ENCODE measurements around the gene RBMS1. TPM values are rescaled to one million over a fixed set of nuclear protein-coding genes. Genes with fewer than 3 reads are reported as not detected.

RBMS1 gene
- total RNA-seq, 3 donors from 2014 or later = 81.3 to 96.2 (median 92.1) TPM

- TF ChIP-seq POLR2AphosphoS5 (IDR thresholded peaks at IDR 0.05) = no peak
- no peak for TF ChIP-seq POLR2A (IDR thresholded peaks at IDR 0.05)
- TF ChIP-seq, protein P1, sequence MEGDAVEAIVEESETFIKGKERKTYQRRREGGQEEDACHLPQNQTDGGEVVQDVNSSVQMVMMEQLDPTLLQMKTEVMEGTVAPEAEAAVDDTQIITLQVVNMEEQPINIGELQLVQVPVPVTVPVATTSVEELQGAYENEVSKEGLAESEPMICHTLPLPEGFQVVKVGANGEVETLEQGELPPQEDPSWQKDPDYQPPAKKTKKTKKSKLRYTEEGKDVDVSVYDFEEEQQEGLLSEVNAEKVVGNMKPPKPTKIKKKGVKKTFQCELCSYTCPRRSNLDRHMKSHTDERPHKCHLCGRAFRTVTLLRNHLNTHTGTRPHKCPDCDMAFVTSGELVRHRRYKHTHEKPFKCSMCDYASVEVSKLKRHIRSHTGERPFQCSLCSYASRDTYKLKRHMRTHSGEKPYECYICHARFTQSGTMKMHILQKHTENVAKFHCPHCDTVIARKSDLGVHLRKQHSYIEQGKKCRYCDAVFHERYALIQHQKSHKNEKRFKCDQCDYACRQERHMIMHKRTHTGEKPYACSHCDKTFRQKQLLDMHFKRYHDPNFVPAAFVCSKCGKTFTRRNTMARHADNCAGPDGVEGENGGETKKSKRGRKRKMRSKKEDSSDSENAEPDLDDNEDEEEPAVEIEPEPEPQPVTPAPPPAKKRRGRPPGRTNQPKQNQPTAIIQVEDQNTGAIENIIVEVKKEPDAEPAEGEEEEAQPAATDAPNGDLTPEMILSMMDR (IDR thresholded peaks at IDR 0.05) = no peak
- H3K36me3 ChIP-seq = no peaks in the 10 kb centered on the region
- H3K27ac ChIP-seq = peak overlapping the region; percentile 23 to 51
- no peak overlapping the region for H3K4me3 ChIP-seq
- H3K9me3 ChIP-seq = no peaks in the 10 kb centered on the region
- no peaks in the 10 kb centered on the region for H3K27me3 ChIP-seq
- no peaks in the 10 kb centered on the region for H3K4me1 ChIP-seq
- intact Hi-C loops (cut with DNase I; ENCODE audit: low total_unique reads) = no loop called here
- no peak for DNase-seq (ENCODE audit: low spot score in 2 of 2)
Observed at GRCh38 chr2:160333324-160334027, 160.1 kb downstream of the RBMS1 start.

GRCh38 chr2:160332318-160332717 lies 161.3 kb downstream of the RBMS1 start:
- Histone ChIP-seq H3K4me3 (no peak overlapping the region), H3K9me3 (no peaks in the 10 kb centered on the region), H3K27me3 (no peaks in the 10 kb centered on the region), H3K4me1 (no peaks in the 10 kb centered on the region), H3K36me3 (no peaks in the 10 kb centered on the region), H3K27ac (no peak overlapping the region)
- DNase-seq (ENCODE audit: low spot score in 2 of 2) = no peak
- TF ChIP-seq, protein P1 (IDR thresholded peaks at IDR 0.05) = peak in 1 of 3 donors; percentile 23
- TF ChIP-seq POLR2AphosphoS5 (IDR thresholded peaks at IDR 0.05) (no peak), POLR2A (IDR thresholded peaks at IDR 0.05) (no peak)
- intact Hi-C loops (cut with DNase I; ENCODE audit: low total_unique reads) = no loop called here

GRCh38 chr2:160331258-160332025 lies 162.2 kb downstream of the RBMS1 start:
- DNase-seq (ENCODE audit: low spot score in 2 of 2) = no peak
- Histone ChIP-seq H3K27me3 (no peaks in the 10 kb centered on the region), H3K4me3 (no peak overlapping the region), H3K9me3 (no peaks in the 10 kb centered on the region), H3K4me1 (no peaks in the 10 kb centered on the region), H3K27ac (no peak overlapping the region), H3K36me3 (no peaks in the 10 kb centered on the region)
- TF ChIP-seq POLR2A (IDR thresholded peaks at IDR 0.05) = no peak
- TF ChIP-seq, protein P1 (IDR thresholded peaks at IDR 0.05) = no peak
- no peak for TF ChIP-seq POLR2AphosphoS5 (IDR thresholded peaks at IDR 0.05)
- intact Hi-C loops (cut with DNase I; ENCODE audit: low total_unique reads) = no loop called here

DNA sequence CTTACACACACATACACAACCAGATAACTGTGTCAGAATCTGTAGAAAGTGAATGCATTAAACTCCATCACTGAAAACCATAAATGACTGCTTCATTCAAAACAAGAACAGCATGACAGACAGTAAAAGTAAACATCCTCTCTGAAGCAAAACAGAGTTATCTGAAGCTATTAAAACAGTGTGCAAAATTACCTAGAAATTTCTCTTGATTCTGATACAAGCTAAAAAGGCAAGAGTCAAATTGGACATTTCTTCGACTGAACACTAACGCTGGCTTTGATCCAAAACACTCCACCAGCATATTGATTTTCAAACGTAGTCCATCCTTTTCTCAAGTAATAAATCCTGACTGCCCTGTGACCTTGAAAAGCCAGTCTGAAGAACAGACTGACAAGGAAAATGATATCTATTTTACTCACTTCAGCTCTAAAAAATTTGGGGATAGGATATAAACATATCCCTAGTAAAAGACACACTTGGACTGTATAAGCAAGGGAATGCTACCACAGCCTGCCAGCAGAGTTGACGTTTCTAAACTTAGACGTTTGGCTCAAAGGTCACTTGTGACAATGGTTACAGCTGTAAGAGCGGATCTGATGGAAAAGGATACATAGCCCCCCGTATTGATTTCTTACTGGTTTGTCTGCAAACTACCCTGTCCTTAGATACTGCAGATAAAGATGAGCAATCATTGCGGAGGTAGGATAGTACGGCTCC lies 164.6 kb downstream of the RBMS1 start:
- no peaks in the 10 kb centered on the region for H3K27me3 ChIP-seq
- H3K36me3 ChIP-seq = no peaks in the 10 kb centered on the region
- no peak overlapping the region for H3K27ac ChIP-seq
- TF ChIP-seq, protein P1 (IDR thresholded peaks at IDR 0.05) = no peak
- TF ChIP-seq POLR2AphosphoS5 (IDR thresholded peaks at IDR 0.05) (no peak), POLR2A (IDR thresholded peaks at IDR 0.05) (no peak)
- no peak overlapping the region for H3K4me3 ChIP-seq
- H3K9me3 ChIP-seq = no peaks in the 10 kb centered on the region
- intact Hi-C loops (cut with DNase I; ENCODE audit: low total_unique reads) = no loop called here
- no peak for DNase-seq (ENCODE audit: low spot score in 2 of 2)
- no peaks in the 10 kb centered on the region for H3K4me1 ChIP-seq

Data from breast epithelium (tissue), 4 donors.